GM12878 (cell line): ENCODE results near the gene TTI1. TPM values are rescaled to one million over a fixed set of nuclear protein-coding genes. Genes with fewer than 3 reads are reported as not detected.

Experiments used
- ATAC-seq: fragments of 200-7000 bp; cut with Tn5 transposase; 3 replicates; pipeline ENCODE4 v1.9.1; 2020; ENCODE audit warnings: mild to moderate bottlenecking, moderate library complexity
- BruUV-seq: library from RNA; stranded (reverse); fragments of 400-500 nt; replicated peaks from 2 replicates; lab custom pipeline; 2021; lab: Mats Ljungman, UMichigan
- CTCF ChIA-PET: fragments of 300-600 bp; sonication (Branson Sonifier 250); formaldehyde crosslinking; extraction: SDS; loops from one replicate; lab custom pipeline; 2021; ENCODE audit warnings: inconsistent platforms; lab: Yijun Ruan, JAX
- POLR2A ChIA-PET: fragments of 350-600 bp; formaldehyde crosslinking; extraction: SDS; loops from one replicate; lab custom pipeline; 2021; ENCODE audit warnings: inconsistent platforms; lab: Charles Lee
- RAD21 ChIA-PET: fragments of 300-600 bp; sonication (Branson Sonifier 250); formaldehyde crosslinking; loops from one replicate; lab custom pipeline; 2023; ENCODE audit warnings: antibody characterized with exemption; ENCODE audit not compliant: unreplicated experiment; lab: Charles Lee
- SMC1A ChIA-PET: fragments of 300-600 bp; sonication (Branson Sonifier 250); formaldehyde crosslinking; loops from one replicate; lab custom pipeline; 2023; ENCODE audit not compliant: unreplicated experiment, uncharacterized antibody; lab: Charles Lee
- DNase-seq: peaks from one replicate; pipeline ENCODE4 v3.0.0-alpha.2; 2011; ENCODE audit warnings: low read depth, low spot score
- FAIRE-seq: peaks from 3 replicates; lab custom pipeline; 2011; peaks lifted over from hg19 to GRCh38; lab: Jason Lieb, UNC
- H2AFZ ChIP-seq: 2 replicates; pipeline ENCODE4 v1.6.0; 2011; ENCODE audit warnings: low read depth, low read length, control low read depth; ENCODE audit not compliant: control insufficient read depth
- H3K27ac ChIP-seq: 2 replicates; pipeline ENCODE4 v1.5.1; 2011; ENCODE audit warnings: control low read depth; ENCODE audit not compliant: control insufficient read depth, insufficient read depth
- H3K27me3 ChIP-seq, 2 experiments: replicated peaks in 1 of 2; 2 replicates each; pipeline versions ENCODE4 v1.6.0 to v1.6.1; 2011; ENCODE audit warnings: low read length in 1 of 2; ENCODE audit not compliant: control insufficient read depth in 2 of 2, insufficient read depth in 2 of 2
- H3K36me3 ChIP-seq, 2 experiments: 2 replicates each; pipeline ENCODE4 v1.5.1; 2011; ENCODE audit warnings: low read length in 1 of 2; ENCODE audit not compliant: control insufficient read depth in 2 of 2, insufficient read depth in 2 of 2
- H3K4me1 ChIP-seq: 2 replicates; pipeline ENCODE4 v1.6.1; 2011; ENCODE audit warnings: mild to moderate bottlenecking, low read length, moderate library complexity, mixed read lengths; ENCODE audit not compliant: control insufficient read depth, insufficient read depth
- H3K4me2 ChIP-seq: 2 replicates; pipeline ENCODE4 v1.6.0; 2011; ENCODE audit warnings: control low read depth; ENCODE audit not compliant: control insufficient read depth, insufficient read depth
- H3K4me3 ChIP-seq: fragments of 200-600 bp; sonication (generic); 2 replicates; pipeline ENCODE4 v1.5.1; 2016
- H3K79me2 ChIP-seq: 2 replicates; pipeline ENCODE4 v1.6.0; 2011; ENCODE audit warnings: low read length; ENCODE audit not compliant: control insufficient read depth, insufficient read depth
- H3K9ac ChIP-seq: 2 replicates; pipeline ENCODE4 v1.8.0; 2011; ENCODE audit warnings: low read length, control low read depth, mixed read lengths; ENCODE audit not compliant: control insufficient read depth, insufficient read depth
- H3K9me3 ChIP-seq: replicated peaks from 3 replicates; pipeline ENCODE4 v1.5.1; 2011; ENCODE audit warnings: mild to moderate bottlenecking, low read length; ENCODE audit not compliant: control insufficient read depth, insufficient read depth
- H4K20me1 ChIP-seq: 2 replicates; pipeline ENCODE4 v1.6.0; 2011; ENCODE audit not compliant: control insufficient read depth, insufficient read depth
- FOS ChIP-seq: IDR thresholded peaks from 3 replicates; pipeline ENCODE4 v1.6.1; 2011; ENCODE audit warnings: borderline replicate concordance; ENCODE audit not compliant: insufficient read length; ENCODE audit errors: extremely low read depth
- HDAC2 ChIP-seq: fragments of 200-600 bp; sonication (generic); IDR thresholded peaks from 2 replicates; pipeline ENCODE4 v1.6.1; 2017
- JUND ChIP-seq: IDR thresholded peaks from 2 replicates; pipeline ENCODE4 v1.6.1; 2012; ENCODE audit warnings: low read depth, mild to moderate bottlenecking, low read length, improper control_type of control experiment, moderate library complexity
- MYC ChIP-seq: IDR thresholded peaks from 2 replicates; pipeline ENCODE4 v1.6.1; 2011; ENCODE audit warnings: mild to moderate bottlenecking, low read length, moderate library complexity, inconsistent platforms; ENCODE audit not compliant: insufficient read depth, insufficient replicate concordance, insufficient read length, severe bottlenecking
- NR2C1 ChIP-seq: fragments of 450-650 bp; IDR thresholded peaks from 2 replicates; pipeline ENCODE4 v1.6.1; 2017; ENCODE audit warnings: antibody characterized with exemption, mild to moderate bottlenecking, moderate library complexity
- POLR2A ChIP-seq: IDR thresholded peaks from 2 replicates; pipeline ENCODE4 v1.6.1; 2011; ENCODE audit warnings: low read depth, mild to moderate bottlenecking, low read length
- REST ChIP-seq: IDR thresholded peaks from 2 replicates; pipeline ENCODE4 v1.6.1; 2012; ENCODE audit warnings: mild to moderate bottlenecking, low read depth, low read length
- SIX5 ChIP-seq: IDR thresholded peaks from 2 replicates; pipeline ENCODE4 v1.6.1; 2011; ENCODE audit warnings: mild to moderate bottlenecking, low read depth, low read length, moderate library complexity; ENCODE audit not compliant: severe bottlenecking
- SMAD5 ChIP-seq: IDR thresholded peaks from 2 replicates; pipeline ENCODE4 v1.6.1; 2016; ENCODE audit warnings: antibody characterized with exemption, low read depth
- SMARCA5 ChIP-seq: fragments of 450-650 bp; IDR thresholded peaks from 2 replicates; pipeline ENCODE4 v1.6.1; 2017; ENCODE audit warnings: mild to moderate bottlenecking
- STAT1 ChIP-seq: fragments of 450-650 bp; conservative IDR thresholded peaks from 2 replicates; pipeline ENCODE4 v1.6.1; 2014; ENCODE audit warnings: antibody characterized with exemption, mild to moderate bottlenecking
- TCF12 ChIP-seq: IDR thresholded peaks from 2 replicates; pipeline ENCODE4 v1.6.1; 2011; ENCODE audit warnings: low read depth, mild to moderate bottlenecking, low read length
- YY1 ChIP-seq: IDR thresholded peaks from 2 replicates; pipeline ENCODE4 v1.6.1; 2011; ENCODE audit warnings: low read depth, mild to moderate bottlenecking, low read length
- ZBTB11 ChIP-seq: fragments of 450-650 bp; formaldehyde crosslinking; IDR thresholded peaks from 2 replicates; pipeline ENCODE4 v1.5.0; 2022; ENCODE audit warnings: mild to moderate bottlenecking, missing genetic modification characterization
- ZBTB33 ChIP-seq: fragments of 450-650 bp; IDR thresholded peaks from 2 replicates; pipeline ENCODE4 v1.6.1; 2017; ENCODE audit warnings: mild to moderate bottlenecking
- WGBS: methylation state at CpG from one replicate; pipeline ENCODE4 v1.1.6; 2016; ENCODE audit warnings: low lambda C conversion rate; ENCODE audit not compliant: insufficient replicate concordance, insufficient coverage; ENCODE audit errors: missing lambda C conversion rate; 5-methylcytosine and 5-hydroxymethylcytosine counted together
- in situ Hi-C: fragments of 300-500 bp; cut with MboI; formaldehyde crosslinking; loops from 9 replicates; pipeline ENCODE4 v1.14.3; 2018; ENCODE audit warnings: mixed read lengths
- intact Hi-C: fragments of 100-400 bp; cut with micrococcal nuclease; formaldehyde crosslinking; loops from one replicate; pipeline ENCODE4 v1.14.2; 2022; ENCODE audit not compliant: unreplicated experiment
- polyA plus RNA-seq, 11 experiments: library from polyadenylated mRNA; depleted of rRNA in 4 of 11; unstranded in 6 of 11; stranded (reverse) in 5 of 11; fragments of >200 nt; fragmentation: Nextera tagmentation in 4 of 11; fragmentation: Illumina TruSeq in 1 of 11; extraction: Ambion mirVana in 4 of 11; extraction: Trizol in 1 of 11; gene quantifications; 1 replicate in 1 of 11; 2 replicates in 10 of 11; pipeline versions ENCODE4 v1.2.1 to v1.2.3, GENCODE V29; 2011 to 2016; ENCODE audit warnings: inconsistent platforms in 2 of 11, missing spikeins in 2 of 11, low read depth in 1 of 11
- total RNA-seq, 4 experiments: library from RNA; depleted of rRNA in 3 of 4; stranded (reverse); fragments of >200 nt in 3 of 4; fragmentation: Illumina TruSeq in 1 of 4; extraction: Trizol in 1 of 4; gene quantifications; 2 replicates each; pipeline versions ENCODE4 v1.2.1 to v1.2.3, GENCODE V29; 2013 to 2021

TTI1 gene
- total and polyA plus RNA-seq, 10 of the 15 experiments (the other 5 are each of a cell fraction or from before 2014, with no cell fraction given) = 5.3 to 44.6 (median 24.9) TPM

GRCh38 chr20:37995856-37996605, 37.2 kb downstream of the TTI1 start:
- RAD21 ChIA-PET = interaction anchor here (1.6 kb wide), 1 partner anchor 225 kb away, joined by 6 read pairs; no protein-coding TSS in a partner anchor
- Histone ChIP-seq H2AFZ (no peak overlapping the region), H3K27ac (no peak overlapping the region), H3K4me1 (peaks cover 18% of the 10 kb centered on the region), H3K9me3 (no peaks in the 10 kb centered on the region), H4K20me1 (no peaks in the 10 kb centered on the region), H3K36me3 (peaks cover 12 to 19% of the 10 kb centered on the region in 2 experiments; a peak in 3 of 4 replicates), H3K9ac (no peak overlapping the region), H3K4me2 (no peak overlapping the region), H3K4me3 (no peak overlapping the region), H3K79me2 (no peaks in the 10 kb centered on the region), H3K27me3 (no peaks in the 10 kb centered on the region)
- no peak for ATAC-seq
- no TSS peak for BruUV-seq
- 96% methylated on average over 9 of the region's 9 CpGs for WGBS
- in situ Hi-C loops (loop anchor here (10.0 kb wide), 1 partner anchor 731 kb away; the partner anchor contains the start of gene GHRH), intact Hi-C loops (loop anchor here (10.0 kb wide), 1 partner anchor 241 kb away; no protein-coding TSS in a partner anchor)
- POLR2A ChIA-PET = no interaction called here
- CTCF ChIA-PET = interaction anchor here (0.9 to 2.4 kb wide), 5 partner anchors 9 to 432 kb away, joined by 3 to 11 read pairs (median 3); partner anchors contain the start of gene VSTM2L
- TF ChIP-seq REST = no peak
- no peak for TF ChIP-seq POLR2A
- no peak for TF ChIP-seq SMARCA5
- no peak for TF ChIP-seq SMAD5
- TF ChIP-seq TCF12 = no peak
- TF ChIP-seq FOS = no peak
- no peak for TF ChIP-seq MYC
- TF ChIP-seq ZBTB11 (CRISPR knock-in tag) = no peak
- no peak for TF ChIP-seq NR2C1
- no peak for TF ChIP-seq YY1
- TF ChIP-seq ZBTB33 = no peak
- no peak for TF ChIP-seq JUND
- no peak for TF ChIP-seq HDAC2
- no peak for TF ChIP-seq SIX5
- TF ChIP-seq STAT1 = no peak
- SMC1A ChIA-PET = interaction anchor here (0.7 to 1.2 kb wide), 3 partner anchors 9 to 1048 kb away, joined by 3 read pairs; no protein-coding TSS in a partner anchor
- FAIRE-seq = no peak
- DNase-seq = no peak
